ENCODE data around the gene CLMN.

Gene CLMN

GRCh38 chr14:95196826-95197545 lies 122.7 kb downstream of the CLMN start:
- peaks cover 14% of the 10 kb centered on the region for H3K4me1 ChIP-seq (ENCODE audit: control insufficient read depth, insufficient read depth, low read length)
- no peaks in the 10 kb centered on the region for H3K27me3 ChIP-seq (ENCODE audit: control insufficient read depth, insufficient read depth, low read length)
- H3K4me3 ChIP-seq (ENCODE audit: low read depth, low read length) = no peak overlapping the region
- no peak overlapping the region for H3K9ac ChIP-seq (ENCODE audit: low read depth, low read length)
- no peaks in the 10 kb centered on the region for H3K9me3 ChIP-seq (ENCODE audit: control insufficient read depth, insufficient read depth, low read length)
- no peaks in the 10 kb centered on the region for H3K36me3 ChIP-seq (ENCODE audit: control insufficient read depth, insufficient read depth, low read length)

GRCh38 chr14:95196268-95196667 lies 123.4 kb downstream of the CLMN start:
- Histone ChIP-seq H3K27me3 (ENCODE audit: control insufficient read depth, insufficient read depth, low read length) (no peaks in the 10 kb centered on the region), H3K4me1 (ENCODE audit: control insufficient read depth, insufficient read depth, low read length) (peaks cover 14% of the 10 kb centered on the region), H3K4me3 (ENCODE audit: low read depth, low read length) (no peak overlapping the region), H3K9ac (ENCODE audit: low read depth, low read length) (no peak overlapping the region), H3K9me3 (ENCODE audit: control insufficient read depth, insufficient read depth, low read length) (no peaks in the 10 kb centered on the region), H3K36me3 (ENCODE audit: control insufficient read depth, insufficient read depth, low read length) (no peaks in the 10 kb centered on the region)

GRCh38 chr14:95195031-95195430 lies 124.7 kb downstream of the CLMN start:
- Histone ChIP-seq H3K9me3 (ENCODE audit: control insufficient read depth, insufficient read depth, low read length) (no peaks in the 10 kb centered on the region), H3K4me3 (ENCODE audit: low read depth, low read length) (no peak overlapping the region), H3K4me1 (ENCODE audit: control insufficient read depth, insufficient read depth, low read length) (peaks cover 14% of the 10 kb centered on the region), H3K27me3 (ENCODE audit: control insufficient read depth, insufficient read depth, low read length) (no peaks in the 10 kb centered on the region), H3K9ac (ENCODE audit: low read depth, low read length) (no peak overlapping the region), H3K36me3 (ENCODE audit: control insufficient read depth, insufficient read depth, low read length) (no peaks in the 10 kb centered on the region)

- H3K36me3 ChIP-seq (ENCODE audit: control insufficient read depth, insufficient read depth, low read length) = no peaks in the 10 kb centered on the region
Observed at GRCh38 chr14:95193081-95193480, 126.6 kb downstream of the CLMN start.

GRCh38 chr14:95192311-95192710 lies 127.4 kb downstream of the CLMN start:
- H3K27me3 ChIP-seq (ENCODE audit: control insufficient read depth, insufficient read depth, low read length) = no peaks in the 10 kb centered on the region
- no peaks in the 10 kb centered on the region for H3K9me3 ChIP-seq (ENCODE audit: control insufficient read depth, insufficient read depth, low read length)
- H3K9ac ChIP-seq (ENCODE audit: low read depth, low read length) = no peak overlapping the region
- H3K4me3 ChIP-seq (ENCODE audit: low read depth, low read length) = no peak overlapping the region
- peaks cover 2% of the 10 kb centered on the region for H3K4me1 ChIP-seq (ENCODE audit: control insufficient read depth, insufficient read depth, low read length)
- H3K36me3 ChIP-seq (ENCODE audit: control insufficient read depth, insufficient read depth, low read length) = no peaks in the 10 kb centered on the region

More at GRCh38 chr14:95193081-95193480, 126.6 kb downstream of the CLMN start:
- H3K4me1 ChIP-seq (ENCODE audit: control insufficient read depth, insufficient read depth, low read length) = peaks cover 4% of the 10 kb centered on the region
- no peak overlapping the region for H3K4me3 ChIP-seq (ENCODE audit: low read depth, low read length)
- H3K9me3 ChIP-seq (ENCODE audit: control insufficient read depth, insufficient read depth, low read length) = no peaks in the 10 kb centered on the region
- H3K9ac ChIP-seq (ENCODE audit: low read depth, low read length) = no peak overlapping the region
- no peaks in the 10 kb centered on the region for H3K27me3 ChIP-seq (ENCODE audit: control insufficient read depth, insufficient read depth, low read length)

- H3K9me3 ChIP-seq (ENCODE audit: control insufficient read depth, insufficient read depth, low read length) = no peaks in the 10 kb centered on the region
- H3K4me1 ChIP-seq (ENCODE audit: control insufficient read depth, insufficient read depth, low read length) = no peaks in the 10 kb centered on the region
- no peaks in the 10 kb centered on the region for H3K36me3 ChIP-seq (ENCODE audit: control insufficient read depth, insufficient read depth, low read length)
- no peak overlapping the region for H3K4me3 ChIP-seq (ENCODE audit: low read depth, low read length)
- H3K27me3 ChIP-seq (ENCODE audit: control insufficient read depth, insufficient read depth, low read length) = no peaks in the 10 kb centered on the region
- no peak overlapping the region for H3K9ac ChIP-seq (ENCODE audit: low read depth, low read length)
Observed at GRCh38 chr14:95191445-95192199, 128.1 kb downstream of the CLMN start.

- no peaks in the 10 kb centered on the region for H3K9me3 ChIP-seq (ENCODE audit: control insufficient read depth, insufficient read depth, low read length)
- no peak overlapping the region for H3K9ac ChIP-seq (ENCODE audit: low read depth, low read length)
- no peak overlapping the region for H3K4me3 ChIP-seq (ENCODE audit: low read depth, low read length)
- H3K36me3 ChIP-seq (ENCODE audit: control insufficient read depth, insufficient read depth, low read length) = no peaks in the 10 kb centered on the region
- no peaks in the 10 kb centered on the region for H3K27me3 ChIP-seq (ENCODE audit: control insufficient read depth, insufficient read depth, low read length)
- H3K4me1 ChIP-seq (ENCODE audit: control insufficient read depth, insufficient read depth, low read length) = no peaks in the 10 kb centered on the region
Observed at GRCh38 chr14:95190857-95191256, 128.9 kb downstream of the CLMN start.

- no peaks in the 10 kb centered on the region for H3K9me3 ChIP-seq (ENCODE audit: control insufficient read depth, insufficient read depth, low read length)
- no peaks in the 10 kb centered on the region for H3K4me1 ChIP-seq (ENCODE audit: control insufficient read depth, insufficient read depth, low read length)
- no peaks in the 10 kb centered on the region for H3K27me3 ChIP-seq (ENCODE audit: control insufficient read depth, insufficient read depth, low read length)
- no peak overlapping the region for H3K9ac ChIP-seq (ENCODE audit: low read depth, low read length)
- H3K4me3 ChIP-seq (ENCODE audit: low read depth, low read length) = no peak overlapping the region
- H3K36me3 ChIP-seq (ENCODE audit: control insufficient read depth, insufficient read depth, low read length) = no peaks in the 10 kb centered on the region
Observed at GRCh38 chr14:95190346-95190840, 129.3 kb downstream of the CLMN start.

GRCh38 chr14:95189367-95190132 lies 130.2 kb downstream of the CLMN start:
- Histone ChIP-seq H3K36me3 (ENCODE audit: control insufficient read depth, insufficient read depth, low read length) (no peaks in the 10 kb centered on the region), H3K4me3 (ENCODE audit: low read depth, low read length) (no peak overlapping the region), H3K27me3 (ENCODE audit: control insufficient read depth, insufficient read depth, low read length) (no peaks in the 10 kb centered on the region)

GRCh38 chr14:95188380-95188779 lies 131.3 kb downstream of the CLMN start:
- Histone ChIP-seq H3K9ac (ENCODE audit: low read depth, low read length) (no peak overlapping the region), H3K27me3 (ENCODE audit: control insufficient read depth, insufficient read depth, low read length) (no peaks in the 10 kb centered on the region), H3K9me3 (ENCODE audit: control insufficient read depth, insufficient read depth, low read length) (no peaks in the 10 kb centered on the region), H3K4me1 (ENCODE audit: control insufficient read depth, insufficient read depth, low read length) (no peaks in the 10 kb centered on the region), H3K36me3 (ENCODE audit: control insufficient read depth, insufficient read depth, low read length) (no peaks in the 10 kb centered on the region), H3K4me3 (ENCODE audit: low read depth, low read length) (no peak overlapping the region)

More at GRCh38 chr14:95189367-95190132, 130.2 kb downstream of the CLMN start:
- no peak overlapping the region for H3K9ac ChIP-seq (ENCODE audit: low read depth, low read length)
- H3K4me1 ChIP-seq (ENCODE audit: control insufficient read depth, insufficient read depth, low read length) = no peaks in the 10 kb centered on the region
- H3K9me3 ChIP-seq (ENCODE audit: control insufficient read depth, insufficient read depth, low read length) = no peaks in the 10 kb centered on the region

- Histone ChIP-seq H3K9me3 (ENCODE audit: control insufficient read depth, insufficient read depth, low read length) (no peaks in the 10 kb centered on the region), H3K36me3 (ENCODE audit: control insufficient read depth, insufficient read depth, low read length) (no peaks in the 10 kb centered on the region), H3K27me3 (ENCODE audit: control insufficient read depth, insufficient read depth, low read length) (no peaks in the 10 kb centered on the region), H3K4me3 (ENCODE audit: low read depth, low read length) (no peak overlapping the region), H3K9ac (ENCODE audit: low read depth, low read length) (no peak overlapping the region), H3K4me1 (ENCODE audit: control insufficient read depth, insufficient read depth, low read length) (no peaks in the 10 kb centered on the region)
Observed at GRCh38 chr14:95185767-95186392, 133.8 kb downstream of the CLMN start.

Measured in iPS-15b (cell line).